ENCODE measurements around the gene ITSN1.

The ITSN1 gene

DNA sequence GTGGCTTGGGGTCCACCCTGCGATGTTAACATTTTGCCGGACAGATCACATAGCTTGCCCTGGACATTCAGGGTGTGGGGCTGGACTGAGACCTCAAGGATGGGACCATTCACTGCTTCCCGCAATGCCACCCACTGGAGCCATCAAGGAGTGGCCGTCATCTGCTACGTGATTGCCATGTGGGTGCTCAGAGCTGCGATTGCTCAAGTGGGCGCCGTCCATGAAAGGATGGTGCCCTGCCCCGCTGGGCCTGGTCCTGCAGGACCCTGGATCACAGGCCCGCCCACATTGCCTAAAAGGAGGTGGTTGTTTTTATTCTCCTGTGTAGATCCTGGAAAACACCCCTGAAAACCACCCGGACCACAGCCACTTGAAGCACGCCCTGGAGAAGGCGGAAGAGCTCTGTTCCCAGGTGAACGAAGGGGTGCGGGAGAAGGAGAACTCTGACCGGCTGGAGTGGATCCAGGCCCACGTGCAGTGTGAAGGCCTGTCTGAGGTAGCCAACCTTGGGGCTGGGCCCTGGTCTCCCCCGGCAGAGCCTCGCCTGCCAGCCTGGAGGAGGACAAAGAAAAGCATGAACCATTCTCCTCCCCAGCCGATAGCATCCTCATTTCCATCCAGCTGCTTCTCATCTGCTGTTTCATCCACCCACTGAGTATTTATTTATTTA is 232.9 kb downstream of the ITSN1 start:
- ChIA-PET POLR2A (ENCODE audit: low non-redundant PET) (no interaction called here), CTCF (interaction anchor here (0.7 kb wide), 2 partner anchors 19 to 21 kb away, joined by 3 to 8 read pairs; no protein-coding TSS in a partner anchor)
- DNase-seq (ENCODE audit: low spot score) = no peak
- H3K27ac ChIP-seq = no peak overlapping the region
- TF ChIP-seq, protein P1, sequence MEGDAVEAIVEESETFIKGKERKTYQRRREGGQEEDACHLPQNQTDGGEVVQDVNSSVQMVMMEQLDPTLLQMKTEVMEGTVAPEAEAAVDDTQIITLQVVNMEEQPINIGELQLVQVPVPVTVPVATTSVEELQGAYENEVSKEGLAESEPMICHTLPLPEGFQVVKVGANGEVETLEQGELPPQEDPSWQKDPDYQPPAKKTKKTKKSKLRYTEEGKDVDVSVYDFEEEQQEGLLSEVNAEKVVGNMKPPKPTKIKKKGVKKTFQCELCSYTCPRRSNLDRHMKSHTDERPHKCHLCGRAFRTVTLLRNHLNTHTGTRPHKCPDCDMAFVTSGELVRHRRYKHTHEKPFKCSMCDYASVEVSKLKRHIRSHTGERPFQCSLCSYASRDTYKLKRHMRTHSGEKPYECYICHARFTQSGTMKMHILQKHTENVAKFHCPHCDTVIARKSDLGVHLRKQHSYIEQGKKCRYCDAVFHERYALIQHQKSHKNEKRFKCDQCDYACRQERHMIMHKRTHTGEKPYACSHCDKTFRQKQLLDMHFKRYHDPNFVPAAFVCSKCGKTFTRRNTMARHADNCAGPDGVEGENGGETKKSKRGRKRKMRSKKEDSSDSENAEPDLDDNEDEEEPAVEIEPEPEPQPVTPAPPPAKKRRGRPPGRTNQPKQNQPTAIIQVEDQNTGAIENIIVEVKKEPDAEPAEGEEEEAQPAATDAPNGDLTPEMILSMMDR (conservative IDR thresholded peaks at IDR 0.05; ENCODE audit: low read depth) = no peak

DNA sequence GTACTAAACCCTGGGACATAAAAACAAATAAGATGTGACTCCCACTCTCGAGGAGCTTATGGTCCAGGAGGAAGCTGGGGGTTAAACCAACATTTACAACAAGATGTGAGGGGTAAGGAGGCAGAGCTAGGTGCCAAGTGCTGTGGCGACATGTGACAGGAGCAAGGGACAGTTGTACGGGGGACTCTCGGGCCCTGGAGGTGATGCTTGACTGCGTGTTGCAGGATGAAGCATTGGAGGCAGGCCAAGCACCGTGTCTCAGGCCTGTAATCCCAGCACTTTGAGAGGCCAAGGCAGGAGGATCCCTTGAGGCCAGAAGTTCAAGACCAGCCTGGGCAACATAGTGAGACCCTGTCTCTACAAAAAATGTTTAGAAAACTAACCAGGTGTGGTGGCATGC is 236.5 kb downstream of the ITSN1 start:
- CTCF ChIA-PET = no interaction called here
- H3K27ac ChIP-seq = no peak overlapping the region
- TF ChIP-seq, protein P1 (conservative IDR thresholded peaks at IDR 0.05; ENCODE audit: low read depth) = no peak
- POLR2A ChIA-PET (ENCODE audit: low non-redundant PET) = no interaction called here
- DNase-seq (ENCODE audit: low spot score) = no peak

DNA sequence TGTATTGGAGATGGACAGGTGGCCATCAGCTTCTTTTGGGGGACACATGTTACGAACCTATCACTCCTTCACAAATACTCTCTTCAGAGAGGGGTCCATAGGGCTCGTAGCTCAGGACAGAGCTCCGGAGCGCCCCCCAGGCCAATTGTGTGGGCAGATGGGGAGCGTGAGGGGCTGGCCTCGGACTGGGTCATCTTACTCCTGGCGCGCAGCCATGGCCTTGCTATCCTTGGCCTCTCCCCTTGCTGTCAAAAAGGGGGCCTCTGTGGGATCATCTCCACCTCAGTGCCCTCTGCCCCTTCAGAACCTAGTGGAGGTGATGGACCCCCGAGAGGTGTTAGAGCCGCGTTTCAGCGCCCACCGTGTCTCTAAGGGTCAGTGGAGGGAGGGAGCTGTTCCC is 238.3 kb downstream of the ITSN1 start:
- POLR2A ChIA-PET (ENCODE audit: low non-redundant PET) = no interaction called here
- H3K27ac ChIP-seq = no peak overlapping the region
- CTCF ChIA-PET = interaction anchor here (1.1 kb wide), 1 partner anchor 21 kb away, joined by 3 read pairs; no protein-coding TSS in a partner anchor
- TF ChIP-seq, protein P1 (conservative IDR thresholded peaks at IDR 0.05; ENCODE audit: low read depth) = no peak
- DNase-seq (ENCODE audit: low spot score) = no peak

DNA sequence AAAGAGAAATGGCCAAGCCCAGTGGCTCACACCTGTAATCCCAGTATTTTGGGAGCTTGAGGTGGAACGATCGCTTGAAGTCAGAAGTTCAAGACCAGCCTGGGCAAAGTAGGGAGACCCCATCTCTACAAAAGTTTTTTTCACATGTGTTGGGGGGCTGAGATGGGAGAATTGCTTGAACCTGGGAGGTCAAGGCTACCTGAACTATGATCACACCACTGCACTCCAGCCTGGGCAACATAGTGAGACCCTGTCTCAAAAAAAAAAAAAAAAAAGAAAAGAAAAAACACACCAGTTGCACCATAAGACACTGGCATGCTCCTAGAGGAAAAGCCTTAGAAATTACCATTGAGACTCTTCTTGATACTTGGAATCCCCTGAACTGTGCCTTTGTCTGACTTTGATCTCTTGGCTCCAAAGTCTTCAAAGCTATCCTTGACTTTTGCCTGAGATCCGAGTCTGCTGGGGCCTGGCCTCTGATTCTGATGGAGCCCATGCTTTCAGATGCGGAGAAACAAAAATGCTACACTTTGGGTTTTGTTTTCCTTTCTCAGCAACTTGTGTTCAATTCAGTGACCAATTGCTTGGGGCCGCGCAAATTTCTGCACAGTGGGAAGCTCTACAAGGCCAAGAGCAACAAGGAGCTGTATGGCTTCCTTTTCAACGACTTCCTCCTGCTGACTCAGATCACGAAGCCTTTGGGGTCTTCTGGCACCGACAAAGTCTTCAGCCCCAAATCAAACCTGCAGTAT is 239.6 kb downstream of the ITSN1 start:
- ChIA-PET POLR2A (ENCODE audit: low non-redundant PET) (no interaction called here), CTCF (interaction anchor here (1.1 kb wide), 1 partner anchor 20 kb away, joined by 3 read pairs; no protein-coding TSS in a partner anchor)
- TF ChIP-seq, protein P1 (conservative IDR thresholded peaks at IDR 0.05; ENCODE audit: low read depth) = no peak
- DNase-seq (ENCODE audit: low spot score) = no peak
- no peak overlapping the region for H3K27ac ChIP-seq

DNA sequence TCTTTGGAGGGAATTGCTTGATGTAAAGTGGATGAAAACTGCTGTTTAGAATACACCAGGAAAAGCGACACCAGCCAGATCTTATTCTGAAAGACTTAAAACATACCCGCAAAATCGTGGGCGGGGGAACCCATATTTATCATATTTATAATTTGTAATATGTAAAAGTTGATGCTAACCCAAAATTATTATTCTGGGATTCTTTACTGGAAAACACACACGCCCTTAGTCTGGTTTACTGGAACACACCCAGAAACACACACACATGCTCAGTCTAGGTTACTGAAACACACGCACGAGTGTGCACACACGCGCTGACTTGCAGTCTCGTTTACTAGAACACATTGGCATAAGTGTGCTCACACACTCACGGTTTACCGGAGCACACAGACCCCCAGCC is 240.8 kb downstream of the ITSN1 start:
- no peak overlapping the region for H3K27ac ChIP-seq
- DNase-seq (ENCODE audit: low spot score) = no peak
- CTCF ChIA-PET = interaction anchor here (0.6 to 0.9 kb wide), 2 partner anchors 12 to 254 kb away, joined by 3 read pairs; no protein-coding TSS in a partner anchor
- POLR2A ChIA-PET (ENCODE audit: low non-redundant PET) = no interaction called here
- TF ChIP-seq, protein P1 (conservative IDR thresholded peaks at IDR 0.05; ENCODE audit: low read depth) = no peak

DNA sequence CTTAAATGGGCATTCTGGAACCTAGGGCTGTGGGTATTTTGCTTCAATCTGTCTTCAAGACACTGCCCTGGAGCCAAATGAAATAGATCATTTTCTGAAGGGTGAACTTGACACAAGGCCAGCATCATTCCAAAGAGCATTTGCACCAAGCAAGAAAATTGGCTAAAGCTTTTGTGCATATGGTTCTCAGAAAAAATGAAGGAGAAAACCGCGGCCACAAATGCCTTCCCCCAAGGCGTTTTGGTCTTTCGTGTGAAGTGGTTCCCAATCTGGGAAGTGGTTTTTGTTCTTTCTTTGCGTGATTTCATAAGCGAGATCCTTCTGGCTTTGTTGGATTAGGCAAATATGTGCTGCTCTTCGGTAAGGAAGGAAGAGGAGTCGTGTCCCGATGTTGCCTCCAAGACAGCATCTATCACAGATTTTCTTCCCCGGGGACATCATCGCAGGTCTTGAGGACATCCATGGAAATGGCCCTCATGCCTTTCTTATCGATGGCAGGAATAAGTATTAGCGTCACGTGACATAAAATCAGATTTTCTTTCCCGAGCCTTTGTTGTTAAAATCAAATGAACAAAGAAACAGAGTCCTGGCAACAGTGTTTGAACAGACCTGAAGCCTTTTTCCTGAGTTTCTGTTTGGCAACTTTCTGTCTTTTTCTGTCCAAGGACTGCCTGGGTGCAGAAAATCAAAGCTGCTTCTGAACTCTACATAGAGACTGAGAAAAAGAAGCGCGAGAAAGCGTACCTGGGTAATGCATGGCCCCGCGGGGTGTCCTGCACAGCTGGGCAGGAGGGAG is 242.3 kb downstream of the ITSN1 start:
- ChIA-PET CTCF (no interaction called here), POLR2A (ENCODE audit: low non-redundant PET) (no interaction called here)
- TF ChIP-seq, protein P1 (conservative IDR thresholded peaks at IDR 0.05; ENCODE audit: low read depth) = no peak
- no peak overlapping the region for H3K27ac ChIP-seq
- DNase-seq (ENCODE audit: low spot score) = no peak

Data from RWPE1 (cell line).